Stimulated activated naive CD8-positive, alpha-beta T cell treated with anti-CD3 and anti-CD28 coated beads, Interleukin-15, amount 100 ng/mL, for 72 hours (primary cell): ENCODE results near the gene PPP2R3A.
A peak's percentile ranks its signal among the peaks of the same experiment; 100 is the strongest.

Experiments used
- ATAC-seq: fragments of 150-1000 bp; cut with Tn5 transposase; 2 replicates; pipeline ENCODE4 v1.10.0; 2021; ENCODE audit warnings: mild to moderate bottlenecking, moderate library complexity
- DNase-seq, 2 donors: peaks; one replicate each; pipeline ENCODE4 v3.0.0; 2021 to 2022
- H3K27ac Mint-ChIP-seq, 2 donors: one replicate each; pipeline ENCODE4 v1.8.0; 2022; ENCODE audit warnings: mild to moderate bottlenecking in 2 of 2, mixed read lengths in 2 of 2, moderate library complexity in 2 of 2
- H3K27me3 Mint-ChIP-seq: one replicate; pipeline ENCODE4 v1.8.0; 2022; ENCODE audit warnings: mixed read lengths
- H3K4me1 Mint-ChIP-seq: one replicate; pipeline ENCODE4 v1.8.0; 2022; ENCODE audit warnings: mild to moderate bottlenecking, mixed read lengths
- H3K4me3 Mint-ChIP-seq, 2 donors: one replicate each; pipeline ENCODE4 v1.8.0; 2022; ENCODE audit warnings: mild to moderate bottlenecking in 2 of 2, mixed read lengths in 2 of 2, moderate library complexity in 1 of 2
- H3K9me3 Mint-ChIP-seq, 2 donors: one replicate each; pipeline ENCODE4 v1.8.0; 2022; ENCODE audit warnings: mixed read lengths in 2 of 2

Gene PPP2R3A

GRCh38 chr3:135990903-135991302 lies 25.4 kb downstream of the PPP2R3A start:
- DNase-seq (no peak), ATAC-seq (no peak)
- no peaks in the 10 kb centered on the region for H3K9me3 Mint-ChIP-seq
- no peak overlapping the region for H3K27ac Mint-ChIP-seq
- peaks cover 7% of the 10 kb centered on the region for H3K27me3 Mint-ChIP-seq
- H3K4me1 Mint-ChIP-seq, result peaks cover 11% of the 10 kb centered on the region
- H3K4me3 Mint-ChIP-seq, result no peak overlapping the region

GRCh38 chr3:135991621-135992020 lies 26.1 kb downstream of the PPP2R3A start:
- Mint-ChIP-seq H3K27ac (no peak overlapping the region), H3K27me3 (peaks cover 7% of the 10 kb centered on the region), H3K4me1 (peaks cover 11% of the 10 kb centered on the region), H3K4me3 (no peak overlapping the region), H3K9me3 (no peaks in the 10 kb centered on the region)
- DNase-seq (no peak), ATAC-seq (no peak)

GRCh38 chr3:135992072-135992471 lies 26.5 kb downstream of the PPP2R3A start:
- no peak overlapping the region for H3K27ac Mint-ChIP-seq
- DNase-seq (no peak), ATAC-seq (peak; percentile 42)
- H3K27me3 Mint-ChIP-seq, result peaks cover 7% of the 10 kb centered on the region
- H3K4me1 Mint-ChIP-seq, result peaks cover 11% of the 10 kb centered on the region
- peak overlapping the region in 1 of 2 donors; percentile 4 for H3K4me3 Mint-ChIP-seq
- H3K9me3 Mint-ChIP-seq, result no peaks in the 10 kb centered on the region

- Mint-ChIP-seq H3K27me3 (peaks cover 11% of the 10 kb centered on the region), H3K27ac (peak overlapping the region in 1 of 2 donors; percentile 64), H3K9me3 (no peaks in the 10 kb centered on the region), H3K4me3 (no peak overlapping the region), H3K4me1 (peaks cover 11% of the 10 kb centered on the region)
- ATAC-seq (no peak), DNase-seq (no peak)
Measured at GRCh38 chr3:135994708-135995337, 29.3 kb downstream of the PPP2R3A start.

GRCh38 chr3:135995766-135996165 lies 30.2 kb downstream of the PPP2R3A start:
- Mint-ChIP-seq H3K9me3 (no peaks in the 10 kb centered on the region), H3K27ac (no peak overlapping the region), H3K4me3 (no peak overlapping the region), H3K4me1 (peaks cover 11% of the 10 kb centered on the region), H3K27me3 (peaks cover 17% of the 10 kb centered on the region)
- ATAC-seq, result no peak
- DNase-seq, result no peak

GRCh38 chr3:135997554-135998320 lies 32.2 kb downstream of the PPP2R3A start:
- H3K9me3 Mint-ChIP-seq, result peaks cover 0 to 2% of the 10 kb centered on the region in 2 donors
- no peaks in the 10 kb centered on the region for H3K4me1 Mint-ChIP-seq
- no peak for DNase-seq
- ATAC-seq, result no peak
- H3K4me3 Mint-ChIP-seq, result no peak overlapping the region
- H3K27me3 Mint-ChIP-seq, result peaks cover 14% of the 10 kb centered on the region
- no peak overlapping the region for H3K27ac Mint-ChIP-seq

- ATAC-seq (no peak), DNase-seq (no peak)
- Mint-ChIP-seq H3K9me3 (no peaks in the 10 kb centered on the region), H3K4me1 (no peaks in the 10 kb centered on the region), H3K4me3 (no peak overlapping the region), H3K27ac (no peak overlapping the region), H3K27me3 (no peaks in the 10 kb centered on the region)
Measured at GRCh38 chr3:136008221-136008620, 42.7 kb downstream of the PPP2R3A start.

- DNase-seq (no peak), ATAC-seq (no peak)
- Mint-ChIP-seq H3K27me3 (no peaks in the 10 kb centered on the region), H3K4me1 (no peaks in the 10 kb centered on the region), H3K9me3 (no peaks in the 10 kb centered on the region), H3K4me3 (no peak overlapping the region), H3K27ac (no peak overlapping the region)
Measured at GRCh38 chr3:136008732-136009470, 43.4 kb downstream of the PPP2R3A start.

GRCh38 chr3:136018876-136019275 lies 53.3 kb downstream of the PPP2R3A start:
- H3K27ac Mint-ChIP-seq, result no peak overlapping the region
- ATAC-seq, result no peak
- no peaks in the 10 kb centered on the region for H3K4me1 Mint-ChIP-seq
- no peak for DNase-seq
- H3K27me3 Mint-ChIP-seq, result peaks cover 28% of the 10 kb centered on the region
- H3K4me3 Mint-ChIP-seq, result no peak overlapping the region
- peaks cover 6 to 12% of the 10 kb centered on the region in 2 donors for H3K9me3 Mint-ChIP-seq

GRCh38 chr3:136021803-136022202 lies 56.3 kb downstream of the PPP2R3A start:
- H3K4me1 Mint-ChIP-seq, result no peaks in the 10 kb centered on the region
- ATAC-seq, result no peak
- no peak for DNase-seq
- H3K9me3 Mint-ChIP-seq, result no peaks in the 10 kb centered on the region
- H3K27me3 Mint-ChIP-seq, result peaks cover 17% of the 10 kb centered on the region
- H3K4me3 Mint-ChIP-seq, result no peak overlapping the region
- no peak overlapping the region for H3K27ac Mint-ChIP-seq

- no peak overlapping the region for H3K27ac Mint-ChIP-seq
- peaks cover 17% of the 10 kb centered on the region for H3K27me3 Mint-ChIP-seq
- no peaks in the 10 kb centered on the region for H3K4me1 Mint-ChIP-seq
- DNase-seq (no peak), ATAC-seq (no peak)
- H3K9me3 Mint-ChIP-seq, result no peaks in the 10 kb centered on the region
- H3K4me3 Mint-ChIP-seq, result no peak overlapping the region
Measured at GRCh38 chr3:136022529-136023263, 57.2 kb downstream of the PPP2R3A start.

GRCh38 chr3:136023264-136023978 lies 57.9 kb downstream of the PPP2R3A start:
- ATAC-seq (no peak), DNase-seq (no peak)
- Mint-ChIP-seq H3K9me3 (no peaks in the 10 kb centered on the region), H3K4me1 (no peaks in the 10 kb centered on the region), H3K27ac (no peak overlapping the region), H3K27me3 (peaks cover 17% of the 10 kb centered on the region), H3K4me3 (no peak overlapping the region)

- DNase-seq (no peak), ATAC-seq (no peak)
- Mint-ChIP-seq H3K27me3 (no peaks in the 10 kb centered on the region), H3K27ac (no peak overlapping the region), H3K9me3 (peaks cover 14 to 23% of the 10 kb centered on the region in 2 donors), H3K4me1 (no peaks in the 10 kb centered on the region), H3K4me3 (no peak overlapping the region)
Measured at GRCh38 chr3:136036306-136036705, 70.8 kb downstream of the PPP2R3A start.

- H3K4me3 Mint-ChIP-seq, result no peak overlapping the region
- no peaks in the 10 kb centered on the region for H3K27me3 Mint-ChIP-seq
- H3K4me1 Mint-ChIP-seq, result no peaks in the 10 kb centered on the region
- no peak for ATAC-seq
- peaks cover 1 to 3% of the 10 kb centered on the region in 2 donors for H3K9me3 Mint-ChIP-seq
- DNase-seq, result no peak
- no peak overlapping the region for H3K27ac Mint-ChIP-seq
Measured at GRCh38 chr3:136038668-136039067, 73.1 kb downstream of the PPP2R3A start.
